Ovary (tissue), 9 donors: ENCODE results near the gene STIP1. TPM values are rescaled to one million over a fixed set of nuclear protein-coding genes. Genes with fewer than 3 reads are reported as not detected.

Source experiments
- DNase-seq, 5 donors: peaks; one replicate each; pipeline ENCODE4 v3.0.0-alpha.2; 2019 to 2020
- H3K27ac ChIP-seq, 2 donors: fragments of 200-600 bp; one replicate each; pipeline versions ENCODE4 v1.5.1 to v1.8.0; 2019 to 2022
- H3K27me3 ChIP-seq: fragments of 200-600 bp; one replicate; pipeline ENCODE4 v1.8.0; 2022
- H3K36me3 ChIP-seq: fragments of 200-600 bp; sonication (generic); one replicate; pipeline ENCODE4 v1.5.1; 2019
- H3K4me1 ChIP-seq: one replicate; pipeline ENCODE4 v1.8.1; 2013; ENCODE audit warnings: mild to moderate bottlenecking, moderate library complexity; ENCODE audit not compliant: insufficient read depth
- H3K4me3 ChIP-seq: fragments of 200-600 bp; sonication (generic); one replicate; pipeline ENCODE4 v1.5.1; 2017
- H3K9me3 ChIP-seq, 2 donors: fragments of 200-600 bp in 1 of 2; sonication (generic) in 1 of 2; one replicate each; pipeline versions ENCODE4 v1.5.1 to v1.8.1; 2013 to 2019; ENCODE audit warnings: mild to moderate bottlenecking in 1 of 2, moderate library complexity in 1 of 2
- EP300 ChIP-seq: sonication (generic); formaldehyde crosslinking; IDR thresholded peaks from one replicate; pipeline ENCODE4 v1.6.1; 2017; ENCODE audit warnings: antibody characterized with exemption
- POLR2A ChIP-seq: fragments of 450-650 bp; IDR thresholded peaks from one replicate; pipeline ENCODE4 v1.6.1; 2017; ENCODE audit warnings: antibody characterized with exemption, mild to moderate bottlenecking, moderate library complexity
- WGBS, 3 donors: extraction: QIAGEN DNeasy Blood & Tissue Kit in 1 of 3; methylation state at CpG; one replicate each; pipeline versions ENCODE4 v1.1.5 to v1.1.7; 2013 to 2017; 5-methylcytosine and 5-hydroxymethylcytosine counted together
- intact Hi-C, 4 donors: fragments of 100-400 bp; cut with DNase I; formaldehyde crosslinking; loops; one replicate each; pipeline versions ENCODE4 v1.11.0 to v1.15.1; 2022 to 2023
- polyA plus RNA-seq, 2 donors: library from polyadenylated mRNA; stranded (reverse); fragments of 200-250 nt in 1 of 2; fragments of 350-450 nt in 1 of 2; fragmentation: Illumina TruSeq in 1 of 2; extraction: RNeasy Lipid Tissue Mini Kit (QIAGEN cat#74804) in 1 of 2; gene quantifications; one replicate each; pipeline ENCODE4 v1.2.3, GENCODE V29; 2013 to 2014
- total RNA-seq, 7 donors: library from RNA; depleted of rRNA in 2 of 7; stranded (reverse); fragments of >200 nt in 2 of 7; fragmentation: NEBNext Ultra II Directional in 3 of 7; extraction: Animal tissue kit (Norgen Biotek cat#: 25700) in 3 of 7; gene quantifications; one replicate each; pipeline versions ENCODE4 v1.1.0 to v1.2.4, GENCODE V29; 2016 to 2023
- TF ChIP-seq, protein P1 (sequence below), 3 donors: fragments of 450-650 bp in 2 of 3; fragments of 200-600 bp in 1 of 3; IDR thresholded peaks; one replicate each; pipeline versions ENCODE4 v1.5.1 to v1.8.0; 2016 to 2022; ENCODE audit warnings: antibody characterized with exemption in 3 of 3, mild to moderate bottlenecking in 1 of 3
- donor health status: DM: no; HTN: no; CAD: no; lungs with moderate emphysema.
- donor health status: DM: no; HTN: no; CAD: no.
- donor health status: Bipolar disorder and iron deficiency.
- donor health status: DM: yes; HTN: yes; CAD: no.
- donor health status: DM: no; HTN: no; CAD: no.
- donor health status: DM: yes; HTN: yes; CAD: no.

Gene STIP1
- total and polyA plus RNA-seq, 9 donors: 48.4 to 238 (median 111) TPM

DNA sequence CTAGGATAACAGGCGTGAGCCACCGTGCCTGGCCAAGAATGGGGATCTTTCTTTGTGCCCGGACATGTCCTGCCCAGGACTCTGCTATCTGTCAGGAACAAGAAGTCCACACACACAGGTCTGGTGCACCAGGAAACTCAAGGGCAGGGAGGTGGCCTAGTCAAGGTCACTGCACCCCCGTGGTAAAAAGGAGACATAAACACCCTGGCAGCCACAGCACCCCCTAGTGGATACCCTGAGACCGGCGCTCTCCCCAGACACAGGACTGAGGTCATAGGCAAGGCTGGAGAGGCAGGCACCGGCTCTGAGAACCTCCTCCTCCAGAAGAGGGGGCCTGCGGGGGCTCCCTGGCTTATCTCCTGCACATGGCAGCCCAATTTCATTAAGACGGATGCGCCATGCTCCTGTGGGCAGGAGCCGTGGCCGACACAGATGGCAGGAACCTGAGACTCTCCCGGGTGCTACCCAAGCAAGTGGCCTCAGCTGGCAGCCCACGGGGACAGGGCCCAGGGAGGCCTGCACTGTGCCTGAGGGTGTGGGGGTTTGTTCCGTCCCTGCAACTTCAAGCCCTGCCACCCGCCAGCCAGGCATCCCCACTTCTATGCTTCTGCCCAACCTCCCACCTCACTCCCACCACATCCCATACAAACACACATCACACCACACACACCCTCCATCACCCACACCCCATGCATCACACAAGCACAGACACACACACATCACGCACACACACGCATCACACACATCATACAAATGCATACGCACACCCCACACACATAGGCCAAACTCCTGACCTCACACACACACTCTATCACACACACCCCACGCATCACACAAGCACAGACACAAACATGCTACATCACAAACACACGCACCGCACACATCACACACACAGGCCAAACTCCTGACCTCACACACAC is 39.7 kb upstream of the STIP1 start:
- Histone ChIP-seq H3K27ac (no peak overlapping the region), H3K4me1 (peaks cover 8% of the 10 kb centered on the region), H3K4me3 (no peak overlapping the region), H3K36me3 (no peaks in the 10 kb centered on the region), H3K9me3 (no peaks in the 10 kb centered on the region), H3K27me3 (no peaks in the 10 kb centered on the region)
- WGBS, 3 donors: 84 to 87% (median 86%) methylated on average over 22 of the region's 22 CpGs
- TF ChIP-seq, protein P1, sequence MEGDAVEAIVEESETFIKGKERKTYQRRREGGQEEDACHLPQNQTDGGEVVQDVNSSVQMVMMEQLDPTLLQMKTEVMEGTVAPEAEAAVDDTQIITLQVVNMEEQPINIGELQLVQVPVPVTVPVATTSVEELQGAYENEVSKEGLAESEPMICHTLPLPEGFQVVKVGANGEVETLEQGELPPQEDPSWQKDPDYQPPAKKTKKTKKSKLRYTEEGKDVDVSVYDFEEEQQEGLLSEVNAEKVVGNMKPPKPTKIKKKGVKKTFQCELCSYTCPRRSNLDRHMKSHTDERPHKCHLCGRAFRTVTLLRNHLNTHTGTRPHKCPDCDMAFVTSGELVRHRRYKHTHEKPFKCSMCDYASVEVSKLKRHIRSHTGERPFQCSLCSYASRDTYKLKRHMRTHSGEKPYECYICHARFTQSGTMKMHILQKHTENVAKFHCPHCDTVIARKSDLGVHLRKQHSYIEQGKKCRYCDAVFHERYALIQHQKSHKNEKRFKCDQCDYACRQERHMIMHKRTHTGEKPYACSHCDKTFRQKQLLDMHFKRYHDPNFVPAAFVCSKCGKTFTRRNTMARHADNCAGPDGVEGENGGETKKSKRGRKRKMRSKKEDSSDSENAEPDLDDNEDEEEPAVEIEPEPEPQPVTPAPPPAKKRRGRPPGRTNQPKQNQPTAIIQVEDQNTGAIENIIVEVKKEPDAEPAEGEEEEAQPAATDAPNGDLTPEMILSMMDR (IDR thresholded peaks at IDR 0.05): peak in 1 of 3 donors; percentile 15
- TF ChIP-seq EP300: no peak
- TF ChIP-seq POLR2A: no peak
- no peak for DNase-seq
- intact Hi-C loops: loop anchor here in 1 of 4 donors (10.0 kb wide), 1 partner anchor 311 kb away; the partner anchor contains the start of gene MARK2

DNA sequence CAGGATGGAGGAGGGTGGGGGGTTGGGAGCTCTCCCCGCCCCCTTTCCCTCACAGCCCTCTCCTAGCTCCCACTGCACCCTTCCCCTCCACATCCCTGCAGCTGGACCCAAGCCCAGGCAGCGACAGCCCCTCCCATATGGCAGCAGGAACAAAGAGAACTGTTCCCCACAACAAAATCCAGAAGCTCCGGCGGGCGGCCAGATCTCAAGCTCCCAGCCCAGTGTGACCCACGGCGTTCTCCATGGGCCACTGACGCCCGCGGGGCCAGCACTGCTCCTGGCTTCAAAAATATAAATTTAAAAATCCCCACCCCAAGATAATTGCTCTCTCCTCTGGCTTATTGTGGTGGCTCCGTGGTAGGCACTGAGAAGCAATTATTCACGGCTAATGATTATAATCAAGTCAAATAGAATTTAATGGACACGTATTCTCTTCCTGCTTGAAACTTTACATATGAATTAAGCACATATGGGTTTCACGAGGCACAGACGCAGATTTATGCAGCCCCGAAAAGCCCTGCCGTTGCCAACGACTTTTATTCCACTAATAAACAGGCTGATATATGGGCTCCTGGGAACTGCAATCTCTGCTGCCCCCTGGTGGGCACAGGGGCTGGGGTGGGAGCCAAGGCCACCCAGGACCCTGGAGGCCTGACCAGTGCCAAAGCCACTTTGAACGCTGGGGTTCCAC is 37.6 kb upstream of the STIP1 start:
- H3K4me1 ChIP-seq: peaks cover 10% of the 10 kb centered on the region
- intact Hi-C loops: loop anchor here in 1 of 4 donors (10.0 kb wide), 1 partner anchor 314 kb away; the partner anchor contains the start of gene MARK2
- DNase-seq: peak; percentile 78 to 95 (median 88)
- TF ChIP-seq EP300: no peak
- TF ChIP-seq, protein P1 (IDR thresholded peaks at IDR 0.05): peak; percentile 79 to 94 (median 87)
- H3K27me3 ChIP-seq: no peaks in the 10 kb centered on the region
- no peaks in the 10 kb centered on the region for H3K9me3 ChIP-seq
- no peak overlapping the region for H3K27ac ChIP-seq
- WGBS, 3 donors: 1 to 3% (median 2%) methylated on average over 19 of the region's 19 CpGs
- H3K4me3 ChIP-seq: peak overlapping the region; percentile 11
- H3K36me3 ChIP-seq: no peaks in the 10 kb centered on the region

DNA sequence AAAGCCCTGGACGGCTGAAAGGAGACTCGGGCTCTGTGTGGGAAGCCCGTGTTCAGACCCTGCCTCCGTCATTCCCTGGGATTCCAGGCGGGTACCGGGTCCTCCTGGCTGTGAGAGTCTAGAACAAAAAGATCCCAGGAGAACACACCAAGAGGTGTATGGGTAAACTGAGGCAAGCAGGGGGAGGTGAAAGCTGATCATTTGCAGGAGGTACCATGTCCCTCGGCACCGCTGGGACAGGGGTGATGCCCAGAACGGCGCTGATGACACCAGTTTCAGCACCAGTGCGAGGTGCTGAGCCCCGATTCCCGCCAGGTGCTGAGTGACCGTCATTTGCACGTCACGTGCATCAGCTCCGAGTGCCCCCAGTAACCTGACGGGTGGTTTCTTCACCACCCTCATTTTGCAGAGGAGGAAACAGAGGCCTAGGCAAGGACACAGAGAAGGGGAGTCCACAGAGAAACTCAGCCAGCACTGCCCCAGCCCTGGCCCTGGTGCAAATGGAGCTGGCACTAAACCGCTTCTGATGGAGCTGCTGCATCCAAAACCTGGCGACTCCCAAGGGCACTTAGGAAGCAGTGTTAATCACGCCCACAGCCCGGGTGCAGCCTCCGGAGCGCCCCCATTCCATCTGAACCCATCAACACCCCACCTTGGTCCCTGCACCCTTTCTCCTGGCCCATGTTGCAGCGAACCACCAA is 36.9 kb upstream of the STIP1 start:
- no peaks in the 10 kb centered on the region for H3K36me3 ChIP-seq
- DNase-seq: no peak
- H3K9me3 ChIP-seq: no peaks in the 10 kb centered on the region
- WGBS, 3 donors: 73 to 76% (median 73%) methylated on average over 25 of the region's 25 CpGs
- intact Hi-C loops: loop anchor here in 1 of 4 donors (10.0 kb wide), 1 partner anchor 314 kb away; the partner anchor contains the start of gene MARK2
- no peaks in the 10 kb centered on the region for H3K27me3 ChIP-seq
- TF ChIP-seq POLR2A (no peak), EP300 (no peak)
- TF ChIP-seq, protein P1 (IDR thresholded peaks at IDR 0.05): no peak
- peaks cover 16% of the 10 kb centered on the region for H3K4me1 ChIP-seq
- H3K4me3 ChIP-seq: no peak overlapping the region
- no peak overlapping the region for H3K27ac ChIP-seq

DNA sequence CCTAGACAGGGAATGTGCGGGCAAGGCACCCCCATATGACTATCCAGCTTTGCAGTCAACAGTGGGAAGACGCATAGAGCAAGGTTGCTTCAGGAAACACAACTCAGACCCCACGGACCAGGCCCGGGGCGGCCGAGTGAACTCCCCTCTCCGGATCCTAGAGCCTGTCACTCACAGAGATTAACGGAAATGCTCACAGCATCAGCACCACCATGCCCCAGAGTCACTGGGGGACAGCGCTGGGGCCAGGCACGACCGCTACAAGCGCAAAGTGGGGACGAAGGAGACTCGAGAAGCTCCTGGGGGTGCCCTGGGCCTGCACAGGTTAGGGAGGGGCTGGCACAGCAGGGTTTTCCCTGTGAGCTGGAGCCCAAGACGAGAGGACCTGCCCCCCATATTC is 35.9 kb upstream of the STIP1 start:
- intact Hi-C loops: loop anchor here (5.0 to 10.0 kb wide), 4 partner anchors 148 to 315 kb away; partner anchors contain the start of gene MARK2 (in 3 of the 4)
- WGBS, 3 donors: 90 to 93% (median 93%) methylated on average over 15 of the region's 15 CpGs
- no peak overlapping the region for H3K4me3 ChIP-seq
- H3K27ac ChIP-seq: no peak overlapping the region
- TF ChIP-seq, protein P1 (IDR thresholded peaks at IDR 0.05): no peak
- no peak for TF ChIP-seq POLR2A
- no peak for TF ChIP-seq EP300
- peaks cover 17% of the 10 kb centered on the region for H3K4me1 ChIP-seq
- H3K27me3 ChIP-seq: no peaks in the 10 kb centered on the region
- no peaks in the 10 kb centered on the region for H3K36me3 ChIP-seq
- no peak for DNase-seq
- H3K9me3 ChIP-seq: no peaks in the 10 kb centered on the region
